Choroid plexus epithelial cell (primary cell): ENCODE data around the gene HNMT.
A peak's percentile ranks its signal among the peaks of the same experiment; 100 is the strongest.
"Not testable (repeated sequence)": the region's sequence is repeated elsewhere in the genome, so short reads cannot be mapped to it uniquely, and the experiment has no call there.

ENCODE experiments used
- DNase-seq: peaks from one replicate; pipeline ENCODE4 v3.0.0-alpha.2; 2010; ENCODE audit warnings: low read depth
- H3K4me3 ChIP-seq: 2 replicates; pipeline ENCODE4 v1.5.1; 2011; ENCODE audit warnings: low read depth, mild to moderate bottlenecking, control low read depth, low read length, moderate library complexity
- CTCF ChIP-seq: conservative IDR thresholded peaks from 2 replicates; pipeline ENCODE4 v1.5.1; 2011; ENCODE audit warnings: low read depth, mild to moderate bottlenecking, control low read depth, inconsistent platforms, low read length, moderate library complexity

HNMT gene

GRCh38 chr2:138036522-138036921 is 72.2 kb downstream of the HNMT start:
- H3K4me3 ChIP-seq = no peak overlapping the region
- no peak for TF ChIP-seq CTCF
- DNase-seq = no peak

- TF ChIP-seq CTCF = no peak
- H3K4me3 ChIP-seq = no peak overlapping the region
- no peak for DNase-seq
Measured at GRCh38 chr2:138037090-138037489, 72.8 kb downstream of the HNMT start.

GRCh38 chr2:138040616-138041015 is 76.3 kb downstream of the HNMT start:
- TF ChIP-seq CTCF = no peak
- H3K4me3 ChIP-seq = no peak overlapping the region

GRCh38 chr2:138042311-138042710 is 78.0 kb downstream of the HNMT start:
- no peak for TF ChIP-seq CTCF
- DNase-seq = no peak
- H3K4me3 ChIP-seq = no peak overlapping the region

More at GRCh38 chr2:138040616-138041015, 76.3 kb downstream of the HNMT start:
- DNase-seq = no peak

GRCh38 chr2:138043588-138043987 is 79.3 kb downstream of the HNMT start:
- DNase-seq, H3K4me3 ChIP-seq: not testable (repeated sequence)

- no peak for TF ChIP-seq CTCF
- H3K4me3 ChIP-seq = no peak overlapping the region
- DNase-seq = no peak
Measured at GRCh38 chr2:138058427-138058826, 94.2 kb downstream of the HNMT start.

GRCh38 chr2:138059487-138060300 is 95.4 kb downstream of the HNMT start:
- peak; percentile 81 for DNase-seq
- TF ChIP-seq CTCF = no peak

More at GRCh38 chr2:138059487-138060300, 95.4 kb downstream of the HNMT start:
- no peak overlapping the region for H3K4me3 ChIP-seq
